DND-41 (cell line): ENCODE measurements around the gene IL1RAPL2.

Source experiments
- EZH2 ChIP-seq: IDR thresholded peaks from 3 replicates; pipeline ENCODE4 v1.6.1; 2012; ENCODE audit warnings: borderline replicate concordance, low read depth, mild to moderate bottlenecking, moderate library complexity, low read length, inconsistent platforms; ENCODE audit not compliant: severe bottlenecking
- TF ChIP-seq, protein P1 (sequence below): IDR thresholded peaks from 2 replicates; pipeline ENCODE4 v1.5.1; 2012; ENCODE audit warnings: borderline replicate concordance, low read length, moderate library complexity, mild to moderate bottlenecking; ENCODE audit not compliant: poor library complexity, severe bottlenecking; ENCODE audit errors: extremely low read depth

DNA sequence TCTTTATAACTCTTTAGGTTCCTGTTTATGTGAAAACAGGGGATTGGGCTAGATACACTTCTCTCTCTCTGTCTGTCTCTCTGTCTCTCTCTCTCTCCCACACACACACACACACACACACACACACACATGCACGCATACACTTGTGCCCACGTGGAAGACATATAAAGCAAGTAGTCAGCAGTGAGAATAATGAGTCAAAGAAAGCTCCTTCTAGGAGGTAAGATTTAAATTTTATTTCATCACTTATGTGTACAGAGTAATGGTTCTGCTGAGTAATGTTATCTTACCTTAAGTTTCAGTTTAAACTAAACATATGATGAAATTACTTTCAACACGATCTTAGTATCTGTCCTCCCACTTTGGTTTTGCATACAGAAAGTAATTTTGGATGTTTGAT is 897.5 kb downstream of the IL1RAPL2 start:
- TF ChIP-seq, protein P1, sequence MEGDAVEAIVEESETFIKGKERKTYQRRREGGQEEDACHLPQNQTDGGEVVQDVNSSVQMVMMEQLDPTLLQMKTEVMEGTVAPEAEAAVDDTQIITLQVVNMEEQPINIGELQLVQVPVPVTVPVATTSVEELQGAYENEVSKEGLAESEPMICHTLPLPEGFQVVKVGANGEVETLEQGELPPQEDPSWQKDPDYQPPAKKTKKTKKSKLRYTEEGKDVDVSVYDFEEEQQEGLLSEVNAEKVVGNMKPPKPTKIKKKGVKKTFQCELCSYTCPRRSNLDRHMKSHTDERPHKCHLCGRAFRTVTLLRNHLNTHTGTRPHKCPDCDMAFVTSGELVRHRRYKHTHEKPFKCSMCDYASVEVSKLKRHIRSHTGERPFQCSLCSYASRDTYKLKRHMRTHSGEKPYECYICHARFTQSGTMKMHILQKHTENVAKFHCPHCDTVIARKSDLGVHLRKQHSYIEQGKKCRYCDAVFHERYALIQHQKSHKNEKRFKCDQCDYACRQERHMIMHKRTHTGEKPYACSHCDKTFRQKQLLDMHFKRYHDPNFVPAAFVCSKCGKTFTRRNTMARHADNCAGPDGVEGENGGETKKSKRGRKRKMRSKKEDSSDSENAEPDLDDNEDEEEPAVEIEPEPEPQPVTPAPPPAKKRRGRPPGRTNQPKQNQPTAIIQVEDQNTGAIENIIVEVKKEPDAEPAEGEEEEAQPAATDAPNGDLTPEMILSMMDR, result no peak
- TF ChIP-seq EZH2, result no peak
